Uterus (tissue), 4 donors: Measurements from ENCODE around the gene SPIB. TPM values are rescaled to one million over a fixed set of nuclear protein-coding genes. Genes with fewer than 3 reads are reported as not detected.
A peak's percentile ranks its signal among the peaks of the same experiment; 100 is the strongest.
"Not testable (repeated sequence)": the region's sequence is repeated elsewhere in the genome, so short reads cannot be mapped to it uniquely, and the experiment has no call there.

Source experiments
- DNase-seq, 2 donors: peaks; one replicate each; pipeline ENCODE4 v3.0.0-alpha.2; 2019 to 2020
- H3K27ac ChIP-seq, 2 donors: fragments of 200-600 bp; sonication (generic); 1 replicate in 1 of 2; 2 replicates in 1 of 2; pipeline ENCODE4 v1.5.1; 2016 to 2018
- H3K27me3 ChIP-seq, 2 donors: fragments of 200-600 bp; sonication (generic); one replicate each; pipeline ENCODE4 v1.5.1; 2018 to 2019; ENCODE audit warnings: control low read depth in 1 of 2
- H3K36me3 ChIP-seq, 2 donors: fragments of 200-600 bp; sonication (generic); one replicate each; pipeline ENCODE4 v1.5.1; 2019; ENCODE audit warnings: control low read depth in 1 of 2
- H3K4me1 ChIP-seq, 2 donors: fragments of 200-600 bp; sonication (generic); one replicate each; pipeline ENCODE4 v1.5.1; 2018 to 2019; ENCODE audit warnings: control low read depth in 1 of 2
- H3K4me3 ChIP-seq, 2 donors: fragments of 200-600 bp; sonication (generic); 1 replicate in 1 of 2; 2 replicates in 1 of 2; pipeline ENCODE4 v1.5.1; 2018 to 2019; ENCODE audit warnings: mild to moderate bottlenecking in 1 of 2
- H3K9me3 ChIP-seq, 2 donors: fragments of 200-600 bp; sonication (generic); one replicate each; pipeline ENCODE4 v1.5.1; 2019; ENCODE audit warnings: control low read depth in 1 of 2
- POLR2A ChIP-seq, 2 donors: fragments of 450-650 bp; IDR thresholded peaks; one replicate each; pipeline ENCODE4 v1.6.1; 2016; ENCODE audit warnings: antibody characterized with exemption in 2 of 2, mild to moderate bottlenecking in 1 of 2, moderate library complexity in 1 of 2
- intact Hi-C: fragments of 100-400 bp; cut with DNase I; formaldehyde crosslinking; loops from one replicate; pipeline ENCODE4 v1.15.1; 2023; ENCODE audit warnings: low total_unique reads
- total RNA-seq, 4 donors: library from RNA; depleted of rRNA in 3 of 4; stranded (reverse); fragments of >200 nt in 3 of 4; gene quantifications; one replicate each; pipeline versions ENCODE4 v1.1.0 to v1.2.4, GENCODE V29; 2014 to 2023
- TF ChIP-seq, protein P1 (sequence below), 4 experiments: fragments of 200-600 bp in 2 of 4; fragments of 450-650 bp in 2 of 4; sonication (generic) in 2 of 4; IDR thresholded peaks; one replicate each; pipeline ENCODE4 v1.5.1; 2016 to 2019; ENCODE audit warnings: antibody characterized with exemption in 4 of 4, mild to moderate bottlenecking in 2 of 4, moderate library complexity in 1 of 4
- donor health status: DM: yes; HTN: yes; CAD: no.

The SPIB gene
- total RNA-seq, 4 donors from 2014 or later, result under 0.01 to 2.1 TPM; not detected in 2

DNA sequence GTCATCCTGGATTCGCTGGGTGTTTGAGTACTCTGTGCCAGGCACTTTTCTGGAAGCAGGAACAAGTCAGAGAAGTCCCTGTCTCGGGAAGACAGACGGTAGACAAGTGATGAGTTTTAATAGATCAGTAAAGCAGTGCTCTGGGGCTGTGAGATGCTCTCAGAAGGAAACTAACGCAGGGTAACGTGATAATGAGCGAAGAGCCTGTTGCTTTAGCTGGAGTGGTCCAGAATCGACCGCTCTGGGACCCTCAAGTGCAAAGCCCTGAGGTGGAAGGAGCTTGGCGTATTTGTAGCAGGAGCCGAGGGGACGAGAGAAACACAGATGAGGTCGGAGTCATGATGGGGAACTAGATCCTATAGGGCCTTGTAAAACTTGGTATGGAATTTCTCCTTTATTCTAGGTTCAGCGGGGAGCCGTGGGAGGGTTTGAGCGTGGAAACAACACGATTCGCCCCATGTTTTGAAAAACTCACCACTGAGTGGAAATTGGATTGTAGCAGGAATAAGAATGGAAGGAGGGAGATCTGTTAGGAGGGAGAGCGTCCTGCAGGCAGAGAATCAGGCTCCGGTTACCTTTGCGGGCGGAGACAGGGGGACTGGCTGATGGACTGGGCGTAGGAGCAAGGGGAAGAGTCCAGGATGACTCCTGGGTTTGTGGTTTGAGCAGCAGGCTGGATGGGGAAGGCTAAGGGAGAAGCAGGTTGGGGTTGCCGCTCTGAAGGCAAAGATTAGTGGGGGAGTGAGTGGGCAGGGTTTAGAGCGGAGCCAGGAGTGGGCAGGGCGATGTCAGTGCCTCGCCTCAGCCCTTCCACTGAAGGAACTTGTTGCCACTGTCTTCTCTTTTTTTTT lies 33.8 kb upstream of the SPIB start:
- no peaks in the 10 kb centered on the region for H3K9me3 ChIP-seq
- H3K4me3 ChIP-seq, result peak overlapping the region; percentile 54 to 60
- no peak for TF ChIP-seq POLR2A (IDR thresholded peaks at IDR 0.05)
- TF ChIP-seq, protein P1, sequence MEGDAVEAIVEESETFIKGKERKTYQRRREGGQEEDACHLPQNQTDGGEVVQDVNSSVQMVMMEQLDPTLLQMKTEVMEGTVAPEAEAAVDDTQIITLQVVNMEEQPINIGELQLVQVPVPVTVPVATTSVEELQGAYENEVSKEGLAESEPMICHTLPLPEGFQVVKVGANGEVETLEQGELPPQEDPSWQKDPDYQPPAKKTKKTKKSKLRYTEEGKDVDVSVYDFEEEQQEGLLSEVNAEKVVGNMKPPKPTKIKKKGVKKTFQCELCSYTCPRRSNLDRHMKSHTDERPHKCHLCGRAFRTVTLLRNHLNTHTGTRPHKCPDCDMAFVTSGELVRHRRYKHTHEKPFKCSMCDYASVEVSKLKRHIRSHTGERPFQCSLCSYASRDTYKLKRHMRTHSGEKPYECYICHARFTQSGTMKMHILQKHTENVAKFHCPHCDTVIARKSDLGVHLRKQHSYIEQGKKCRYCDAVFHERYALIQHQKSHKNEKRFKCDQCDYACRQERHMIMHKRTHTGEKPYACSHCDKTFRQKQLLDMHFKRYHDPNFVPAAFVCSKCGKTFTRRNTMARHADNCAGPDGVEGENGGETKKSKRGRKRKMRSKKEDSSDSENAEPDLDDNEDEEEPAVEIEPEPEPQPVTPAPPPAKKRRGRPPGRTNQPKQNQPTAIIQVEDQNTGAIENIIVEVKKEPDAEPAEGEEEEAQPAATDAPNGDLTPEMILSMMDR (IDR thresholded peaks at IDR 0.05), result no peak
- no peak for DNase-seq
- peak overlapping the region; percentile 78 to 87 for H3K27ac ChIP-seq
- H3K4me1 ChIP-seq, result peaks cover 0 to 4% of the 10 kb centered on the region in 2 donors
- H3K36me3 ChIP-seq, result no peaks in the 10 kb centered on the region
- H3K27me3 ChIP-seq, result no peaks in the 10 kb centered on the region
- intact Hi-C loops, result no loop called here

DNA sequence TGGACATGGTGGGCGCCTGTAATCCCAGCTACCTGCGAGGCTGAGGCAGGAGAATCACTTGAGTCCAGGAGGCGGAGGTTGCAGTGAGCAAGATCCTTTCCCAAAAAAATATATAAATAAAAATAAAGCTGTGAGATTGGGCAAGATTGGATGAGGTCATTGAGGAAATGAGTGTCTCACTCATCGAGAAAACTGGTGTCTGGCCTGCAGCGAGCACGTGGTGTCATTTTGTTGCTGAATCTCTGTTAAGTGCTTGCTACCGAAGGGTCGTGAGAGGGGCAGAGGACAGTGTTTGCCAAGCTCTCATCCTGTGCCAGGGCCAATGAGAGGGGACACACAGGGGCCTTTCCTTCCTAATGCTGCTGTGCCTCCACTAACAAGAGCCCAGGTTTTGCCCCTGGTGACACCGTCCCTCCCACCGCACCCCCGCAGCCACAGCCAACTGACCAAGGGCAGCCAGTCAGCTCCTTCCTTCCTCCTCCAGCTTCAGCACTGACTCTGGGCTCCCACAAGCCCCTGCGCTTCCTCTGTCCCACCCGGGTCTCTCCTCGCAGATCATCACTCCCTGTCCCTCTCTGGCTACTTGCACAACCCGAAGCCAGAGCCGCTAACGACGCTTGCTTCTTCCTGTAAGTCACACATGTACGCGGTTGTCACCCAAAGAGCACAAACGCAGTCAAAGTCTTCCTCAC lies 31.4 kb upstream of the SPIB start:
- Histone ChIP-seq H3K27ac (no peak overlapping the region), H3K27me3 (no peaks in the 10 kb centered on the region), H3K9me3 (no peaks in the 10 kb centered on the region), H3K4me1 (peaks cover 0 to 4% of the 10 kb centered on the region in 2 donors), H3K4me3 (no peak overlapping the region), H3K36me3 (no peaks in the 10 kb centered on the region)
- TF ChIP-seq POLR2A (IDR thresholded peaks at IDR 0.05), result no peak
- TF ChIP-seq, protein P1 (IDR thresholded peaks at IDR 0.05), result no peak
- intact Hi-C loops, result no loop called here
- no peak for DNase-seq

DNA sequence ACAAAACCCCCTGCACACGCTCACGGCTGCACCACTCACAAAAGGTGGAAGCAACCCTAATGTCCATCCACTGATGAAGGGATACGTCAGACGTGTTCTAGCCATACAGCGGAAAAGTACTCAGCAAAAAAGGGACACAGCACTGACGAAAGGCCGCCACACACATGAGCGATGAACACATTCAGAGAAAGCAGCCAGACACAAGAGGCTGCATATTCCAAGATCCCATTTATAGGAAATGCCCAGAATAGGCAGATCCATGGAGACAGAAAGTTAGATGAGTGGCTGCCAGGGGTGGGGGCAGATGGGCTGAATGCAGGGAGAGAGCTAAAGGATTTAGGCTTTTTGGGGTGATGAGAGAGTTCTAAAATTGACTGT lies 30.9 kb upstream of the SPIB start:
- TF ChIP-seq, protein P1 (IDR thresholded peaks at IDR 0.05), result no peak
- no peak for TF ChIP-seq POLR2A (IDR thresholded peaks at IDR 0.05)
- H3K27ac ChIP-seq, result no peak overlapping the region
- no peak overlapping the region for H3K4me3 ChIP-seq
- no peaks in the 10 kb centered on the region for H3K9me3 ChIP-seq
- no peak for DNase-seq
- H3K27me3 ChIP-seq, result no peaks in the 10 kb centered on the region
- no peaks in the 10 kb centered on the region for H3K36me3 ChIP-seq
- intact Hi-C loops, result no loop called here
- peaks cover 0 to 4% of the 10 kb centered on the region in 2 donors for H3K4me1 ChIP-seq

DNA sequence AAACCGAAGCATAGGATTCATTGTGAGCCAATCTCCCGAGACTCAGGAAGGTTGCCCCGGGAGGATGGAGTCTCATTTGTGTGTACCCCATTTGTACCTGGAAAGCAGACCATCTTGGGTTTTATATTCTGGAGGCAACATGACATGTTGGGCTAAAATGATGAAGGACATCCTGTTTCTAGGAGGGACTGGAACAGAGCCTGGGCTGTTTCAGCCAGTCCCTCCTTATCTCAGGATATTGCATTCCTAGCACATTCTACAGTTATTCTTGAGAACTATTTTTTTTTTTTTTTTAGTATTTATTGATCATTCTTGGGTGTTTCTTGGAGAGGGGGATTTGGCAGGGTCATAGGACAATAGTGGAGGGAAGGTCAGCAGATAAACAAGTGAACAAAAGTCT lies 28.4 kb upstream of the SPIB start:
- H3K4me1 ChIP-seq, DNase-seq, H3K27ac ChIP-seq, H3K36me3 ChIP-seq, H3K27me3 ChIP-seq, intact Hi-C loops, H3K9me3 ChIP-seq, H3K4me3 ChIP-seq: not testable (repeated sequence)

DNA sequence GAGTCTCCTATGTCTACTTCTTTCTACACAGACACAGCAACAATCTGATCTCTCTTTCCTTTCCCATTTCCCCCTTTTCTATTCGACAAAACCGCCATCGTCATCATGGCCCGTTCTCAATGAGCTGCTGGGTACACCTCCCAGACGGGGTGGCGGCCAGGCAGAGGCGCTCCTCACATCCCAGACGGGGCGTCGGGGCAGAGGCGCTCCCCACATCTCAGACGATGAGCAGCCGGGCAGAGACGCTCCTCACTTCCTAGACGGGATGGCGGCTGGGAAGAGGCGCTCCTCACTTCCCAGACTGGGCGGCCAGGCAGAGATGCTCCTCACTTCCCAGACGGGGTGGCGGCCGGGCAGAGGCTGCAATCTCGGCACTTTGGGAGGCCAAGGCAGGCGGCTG lies 27.8 kb upstream of the SPIB start:
- H3K4me3 ChIP-seq, H3K27ac ChIP-seq, DNase-seq, H3K27me3 ChIP-seq, H3K9me3 ChIP-seq, intact Hi-C loops, H3K36me3 ChIP-seq, H3K4me1 ChIP-seq: not testable (repeated sequence)

DNA sequence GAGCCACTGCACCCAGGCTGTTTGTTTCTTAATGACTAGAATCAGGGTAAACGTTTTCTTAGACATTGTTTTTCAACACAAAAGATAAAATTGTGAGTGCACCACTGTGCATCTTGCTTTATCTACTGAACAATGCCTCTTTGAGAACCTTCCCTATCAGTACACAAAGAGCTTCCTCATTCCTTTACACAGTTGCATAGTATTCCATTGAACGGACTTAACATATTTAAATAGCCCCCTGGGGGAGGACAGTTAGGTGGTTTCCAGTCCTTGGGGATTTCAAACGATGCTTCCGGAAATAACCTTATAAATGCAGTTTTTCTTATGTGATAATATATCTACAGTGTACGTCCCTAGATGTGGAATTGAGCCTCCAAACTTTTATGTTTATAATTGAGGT lies 26.0 kb upstream of the SPIB start:
- H3K36me3 ChIP-seq, result no peaks in the 10 kb centered on the region
- intact Hi-C loops, result no loop called here
- no peaks in the 10 kb centered on the region for H3K27me3 ChIP-seq
- no peak overlapping the region for H3K4me3 ChIP-seq
- H3K9me3 ChIP-seq, result no peaks in the 10 kb centered on the region
- TF ChIP-seq, protein P1 (IDR thresholded peaks at IDR 0.05), result no peak
- no peak for TF ChIP-seq POLR2A (IDR thresholded peaks at IDR 0.05)
- H3K27ac ChIP-seq, result no peak overlapping the region
- H3K4me1 ChIP-seq, result no peaks in the 10 kb centered on the region
- no peak for DNase-seq
